Stimulated activated CD8-positive, alpha-beta memory T cell treated with anti-CD3 and anti-CD28 coated beads, Interleukin-4, amount 100 ng/mL, for 1 hour (primary cell): ENCODE measurements around the gene GMDS.

Experiments
- DNase-seq, 2 donors: peaks; one replicate each; pipeline ENCODE4 v3.0.0-alpha.2; 2020; ENCODE audit warnings: low read depth in 2 of 2, low spot score in 1 of 2

GMDS gene

GRCh38 chr6:1619673-1620503 is 625.5 kb downstream of the GMDS start:
- no peak for DNase-seq

GRCh38 chr6:1619098-1619672 is 626.2 kb downstream of the GMDS start:
- no peak for DNase-seq

GRCh38 chr6:1618311-1619097 is 626.9 kb downstream of the GMDS start:
- DNase-seq = no peak

- no peak for DNase-seq
Measured at GRCh38 chr6:1617466-1618310, 627.7 kb downstream of the GMDS start.

- DNase-seq = no peak
Measured at GRCh38 chr6:1616701-1617463, 628.5 kb downstream of the GMDS start.

- DNase-seq = no peak
Measured at GRCh38 chr6:1615853-1616420, 629.5 kb downstream of the GMDS start.

GRCh38 chr6:1615151-1615852 is 630.1 kb downstream of the GMDS start:
- no peak for DNase-seq

- no peak for DNase-seq
Measured at GRCh38 chr6:1614448-1615150, 630.8 kb downstream of the GMDS start.

- no peak for DNase-seq
Measured at GRCh38 chr6:1613688-1614447, 631.5 kb downstream of the GMDS start.

GRCh38 chr6:1613346-1613687 is 632.1 kb downstream of the GMDS start:
- DNase-seq = no peak

GRCh38 chr6:1612974-1613306 is 632.5 kb downstream of the GMDS start:
- DNase-seq = no peak

GRCh38 chr6:1612299-1612973 is 633.0 kb downstream of the GMDS start:
- DNase-seq = no peak

- no peak for DNase-seq
Measured at GRCh38 chr6:1611572-1612298, 633.7 kb downstream of the GMDS start.

- no peak for DNase-seq
Measured at GRCh38 chr6:1611322-1611571, 634.2 kb downstream of the GMDS start.

GRCh38 chr6:1610497-1611321 is 634.7 kb downstream of the GMDS start:
- no peak for DNase-seq

- DNase-seq = no peak
Measured at GRCh38 chr6:1609648-1610496, 635.5 kb downstream of the GMDS start, which contains the start of gene FOXC1. FOXC1 (plus strand) TSS chr6:1609915; CDS start chr6:1610446, 531 bp downstream.
